Embryonic facial prominence (tissue), 1 donor: ENCODE measurements around the gene ITSN1.
A peak's percentile ranks its signal among the peaks of the same experiment; 100 is the strongest.
"Not testable (repeated sequence)": the region's sequence is repeated elsewhere in the genome, so short reads cannot be mapped to it uniquely, and the experiment has no call there.

Source experiments
- DNase-seq: peaks from one replicate; pipeline ENCODE4 v3.0.0-alpha.2; 2016; ENCODE audit errors: extremely low spot score

The ITSN1 gene

GRCh38 chr21:33769057-33769456, 126.8 kb downstream of the ITSN1 start:
- no peak for DNase-seq

- DNase-seq: no peak
These were observed 128.2 kb downstream of the ITSN1 start for GRCh38 chr21:33770542-33770941.

GRCh38 chr21:33771976-33772375, 129.7 kb downstream of the ITSN1 start:
- no peak for DNase-seq

GRCh38 chr21:33774551-33774950, 132.2 kb downstream of the ITSN1 start:
- DNase-seq: no peak

GRCh38 chr21:33775100-33775828, 133.0 kb downstream of the ITSN1 start:
- no peak for DNase-seq

GRCh38 chr21:33780631-33781030, 138.3 kb downstream of the ITSN1 start:
- no peak for DNase-seq

GRCh38 chr21:33781121-33781520, 138.8 kb downstream of the ITSN1 start:
- no peak for DNase-seq

GRCh38 chr21:33783187-33783979, 141.1 kb downstream of the ITSN1 start:
- DNase-seq: no peak

- DNase-seq: no peak
These were observed 145.1 kb downstream of the ITSN1 start for GRCh38 chr21:33787431-33787830.

GRCh38 chr21:33788438-33788837, 146.1 kb downstream of the ITSN1 start:
- DNase-seq: not testable (repeated sequence)

- no peak for DNase-seq
These were observed 147.4 kb downstream of the ITSN1 start for GRCh38 chr21:33789697-33790096.

- DNase-seq: no peak
These were observed 148.8 kb downstream of the ITSN1 start for GRCh38 chr21:33791073-33791472.

- DNase-seq: no peak
These were observed 152.3 kb downstream of the ITSN1 start for GRCh38 chr21:33794596-33794995.

- no peak for DNase-seq
These were observed 155.3 kb downstream of the ITSN1 start for GRCh38 chr21:33797565-33797964.

- no peak for DNase-seq
These were observed 157.2 kb downstream of the ITSN1 start for GRCh38 chr21:33799378-33800090.

- no peak for DNase-seq
These were observed 158.6 kb downstream of the ITSN1 start for GRCh38 chr21:33800753-33801423.

- DNase-seq: peak; percentile 23
These were observed 159.4 kb downstream of the ITSN1 start for GRCh38 chr21:33801424-33802405.

GRCh38 chr21:33802481-33802880, 160.2 kb downstream of the ITSN1 start:
- no peak for DNase-seq

- no peak for DNase-seq
These were observed 166.5 kb downstream of the ITSN1 start for GRCh38 chr21:33808715-33809367.

GRCh38 chr21:33810766-33811165, 168.5 kb downstream of the ITSN1 start:
- DNase-seq: no peak
